GM12873 (cell line): Measurements from ENCODE around the gene CEP41.

Source experiments
- TF ChIP-seq, protein P1 (sequence below): IDR thresholded peaks from 2 replicates; pipeline ENCODE4 v1.5.1; 2012; ENCODE audit warnings: low read depth, mild to moderate bottlenecking, moderate library complexity, low read length, control low read depth; ENCODE audit not compliant: insufficient read depth; ENCODE audit errors: missing control alignments

Gene CEP41

DNA sequence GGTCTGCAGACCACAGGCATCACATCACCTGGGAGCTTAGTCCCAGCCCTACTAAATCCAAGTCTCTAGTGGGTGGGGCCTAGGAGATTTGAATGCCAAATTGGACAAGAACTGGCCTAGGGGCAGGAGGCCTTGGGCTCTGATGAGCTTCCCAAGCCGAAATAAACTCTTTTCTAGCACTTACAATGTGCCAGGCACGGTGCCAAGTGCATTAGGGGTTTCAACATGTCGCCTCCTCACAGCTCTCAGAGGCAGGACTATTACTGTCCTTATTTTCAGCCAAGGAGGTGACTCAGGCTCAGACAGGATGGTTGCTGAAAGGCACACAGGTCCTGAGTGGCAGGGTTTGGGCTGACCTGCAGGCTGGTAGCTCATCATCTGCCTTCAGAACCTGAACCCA, 69.8 kb downstream of the CEP41 start:
- TF ChIP-seq, protein P1, sequence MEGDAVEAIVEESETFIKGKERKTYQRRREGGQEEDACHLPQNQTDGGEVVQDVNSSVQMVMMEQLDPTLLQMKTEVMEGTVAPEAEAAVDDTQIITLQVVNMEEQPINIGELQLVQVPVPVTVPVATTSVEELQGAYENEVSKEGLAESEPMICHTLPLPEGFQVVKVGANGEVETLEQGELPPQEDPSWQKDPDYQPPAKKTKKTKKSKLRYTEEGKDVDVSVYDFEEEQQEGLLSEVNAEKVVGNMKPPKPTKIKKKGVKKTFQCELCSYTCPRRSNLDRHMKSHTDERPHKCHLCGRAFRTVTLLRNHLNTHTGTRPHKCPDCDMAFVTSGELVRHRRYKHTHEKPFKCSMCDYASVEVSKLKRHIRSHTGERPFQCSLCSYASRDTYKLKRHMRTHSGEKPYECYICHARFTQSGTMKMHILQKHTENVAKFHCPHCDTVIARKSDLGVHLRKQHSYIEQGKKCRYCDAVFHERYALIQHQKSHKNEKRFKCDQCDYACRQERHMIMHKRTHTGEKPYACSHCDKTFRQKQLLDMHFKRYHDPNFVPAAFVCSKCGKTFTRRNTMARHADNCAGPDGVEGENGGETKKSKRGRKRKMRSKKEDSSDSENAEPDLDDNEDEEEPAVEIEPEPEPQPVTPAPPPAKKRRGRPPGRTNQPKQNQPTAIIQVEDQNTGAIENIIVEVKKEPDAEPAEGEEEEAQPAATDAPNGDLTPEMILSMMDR: no peak

DNA sequence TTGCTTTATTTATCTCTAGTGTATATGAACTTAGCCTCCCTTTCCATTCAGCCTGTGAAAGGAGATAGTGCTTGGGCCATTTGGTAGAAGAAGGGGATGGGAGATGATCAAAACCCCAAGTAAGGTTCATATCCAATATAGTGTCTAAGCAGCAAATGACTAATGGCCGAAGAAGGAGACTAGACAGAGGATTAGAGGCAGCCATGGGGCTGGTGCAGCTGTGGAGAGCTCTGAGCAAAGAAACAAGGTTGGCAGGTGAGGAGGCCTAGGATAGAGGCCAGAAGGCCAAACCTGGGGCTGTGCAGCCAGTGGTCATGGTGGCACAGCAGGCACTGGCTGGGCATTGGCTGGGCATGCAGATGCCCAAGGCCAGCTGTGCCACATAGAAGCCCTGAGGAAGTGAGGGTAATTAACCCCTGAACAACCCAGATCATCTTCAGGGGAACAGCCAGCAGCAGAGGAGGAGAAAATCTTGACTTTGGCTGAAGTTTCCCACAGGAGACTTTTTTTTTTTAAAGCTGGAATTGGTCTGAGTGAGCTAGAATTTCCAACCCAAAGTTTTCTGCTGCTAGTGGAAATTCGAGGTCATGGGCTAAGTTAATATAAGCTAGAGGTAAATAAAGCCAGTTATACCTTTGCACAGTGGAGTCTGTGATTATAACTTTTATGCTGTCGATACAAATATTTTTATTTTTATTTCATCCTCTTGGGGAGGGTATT, 70.8 kb downstream of the CEP41 start:
- TF ChIP-seq, protein P1: no peak

DNA sequence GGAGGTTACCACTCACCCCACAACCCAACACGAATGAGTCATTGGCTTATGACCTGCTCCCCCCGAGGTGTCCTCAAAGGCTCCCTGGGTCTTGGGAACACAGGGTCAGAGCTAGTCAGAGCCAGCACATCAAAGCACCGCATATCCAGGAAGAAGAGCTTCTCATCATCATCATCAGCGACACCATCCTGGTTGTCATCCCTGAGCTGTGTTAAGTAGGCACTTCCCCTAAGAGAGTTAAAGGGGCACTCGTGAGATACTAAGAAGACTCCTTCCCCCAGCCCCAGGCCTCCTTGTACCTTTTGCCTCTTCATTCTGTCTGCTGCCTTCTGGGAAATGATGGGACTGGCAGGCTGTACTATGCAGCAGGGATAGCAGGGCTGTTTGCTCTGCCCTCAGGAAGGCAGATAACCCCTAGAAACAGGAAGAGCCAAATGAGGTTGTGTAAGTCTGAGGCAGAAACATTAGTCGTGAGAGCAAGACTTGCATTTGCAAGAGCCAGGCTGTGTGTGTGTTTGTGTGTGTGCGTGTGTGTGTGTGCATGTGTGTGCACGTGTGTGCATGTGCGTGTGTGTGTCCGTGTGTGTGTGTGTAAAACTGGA, 71.6 kb downstream of the CEP41 start:
- TF ChIP-seq, protein P1: no peak

DNA sequence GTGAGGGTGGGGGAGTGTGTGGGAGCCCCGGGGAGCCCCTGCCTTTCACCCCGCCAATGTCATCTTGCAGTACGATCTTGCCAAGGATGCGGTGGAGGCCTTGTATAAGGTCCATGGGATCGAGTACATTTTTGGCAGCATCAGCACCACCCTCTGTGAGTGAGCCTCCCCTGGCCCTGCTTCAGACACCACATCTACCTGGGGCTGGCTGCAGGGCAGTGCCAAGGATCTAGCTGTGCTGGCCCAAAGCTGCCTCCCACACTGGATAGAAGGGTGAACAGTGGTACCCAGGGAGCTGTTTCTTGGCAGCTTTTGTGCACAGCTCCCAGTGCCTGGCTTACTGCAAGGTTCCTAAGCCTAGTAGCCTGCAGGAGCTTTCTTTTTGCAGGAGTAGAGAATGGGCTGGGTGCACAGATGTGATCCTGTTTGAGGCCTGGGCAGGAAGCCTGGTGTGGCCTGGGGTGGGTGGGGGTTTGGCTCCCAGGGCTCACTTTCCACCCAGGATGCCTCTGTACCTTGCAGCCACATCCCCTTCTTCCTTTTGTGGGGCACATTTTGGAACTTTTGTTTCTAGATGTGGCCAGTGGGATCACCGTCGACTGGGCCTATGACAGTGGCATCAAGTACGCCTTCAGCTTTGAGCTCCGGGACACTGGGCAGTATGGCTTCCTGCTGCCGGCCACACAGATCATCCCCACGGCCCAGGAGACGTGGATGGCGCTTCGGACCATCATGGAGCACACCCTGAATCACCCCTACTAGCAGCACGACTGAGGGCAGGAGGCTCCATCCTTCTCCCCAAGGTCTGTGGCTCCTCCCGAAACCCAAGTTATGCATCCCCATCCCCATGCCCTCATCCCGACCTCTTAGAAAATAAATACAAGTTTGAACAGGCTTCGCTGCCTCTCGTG, 72.7 kb downstream of the CEP41 start:
- TF ChIP-seq, protein P1: no peak

DNA sequence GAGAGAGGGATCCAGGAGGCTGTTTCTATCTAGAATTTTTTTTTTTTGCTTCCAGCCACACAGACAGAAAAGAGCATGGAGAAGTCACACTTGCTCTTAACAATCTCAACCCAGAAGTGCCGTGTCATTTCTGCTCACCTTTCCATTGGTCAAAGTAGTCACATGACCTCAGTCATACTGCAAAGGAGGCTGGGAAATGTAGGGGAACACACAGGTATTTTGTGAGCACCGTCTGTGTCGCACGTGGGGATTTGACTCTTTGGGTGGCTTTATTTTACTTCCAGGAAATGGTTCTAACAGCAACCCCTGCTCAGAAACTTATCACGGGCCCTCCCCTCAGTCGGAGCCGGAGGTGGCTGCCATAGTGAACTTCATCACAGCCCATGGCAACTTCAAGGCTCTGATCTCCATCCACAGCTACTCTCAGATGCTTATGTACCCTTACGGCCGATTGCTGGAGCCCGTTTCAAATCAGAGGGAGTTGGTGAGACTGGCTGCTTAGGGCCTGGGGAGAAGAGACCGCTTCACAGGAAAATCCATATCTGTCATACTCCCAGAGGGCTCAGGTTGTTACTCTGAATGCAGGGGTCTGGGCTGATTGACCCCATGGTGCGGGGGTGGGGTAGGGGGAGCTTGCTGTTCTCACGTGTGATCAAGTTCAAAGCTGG, 73.6 kb downstream of the CEP41 start:
- TF ChIP-seq, protein P1: no peak

DNA sequence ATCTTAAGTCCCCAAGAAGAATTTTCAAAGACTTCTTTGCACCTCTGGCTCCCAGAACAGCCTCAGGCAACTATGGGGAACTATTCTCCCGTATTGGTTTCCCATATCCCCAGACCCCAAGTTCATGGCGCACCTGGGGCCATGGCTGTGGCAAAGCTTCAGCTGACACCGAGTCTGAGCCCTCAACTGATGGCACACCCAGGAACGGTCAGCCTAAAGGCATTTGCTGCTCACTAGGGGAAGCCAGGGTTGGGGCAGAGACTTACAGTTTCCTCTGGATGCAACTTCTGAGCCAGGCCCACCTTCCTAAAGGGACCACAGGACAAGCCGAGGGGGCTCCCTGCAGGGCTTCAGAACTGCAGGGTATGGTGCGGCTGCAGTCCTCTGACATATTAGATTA, 74.3 kb downstream of the CEP41 start:
- TF ChIP-seq, protein P1: no peak
